HL-60 (cell line): ENCODE results near the gene TLL2.

Source experiments
- DNase-seq, 2 experiments: peaks; one replicate each; pipeline ENCODE4 v3.0.0-alpha.2; 2010 to 2020; ENCODE audit warnings: low read depth in 1 of 2, low spot score in 1 of 2
- H3K27ac ChIP-seq: fragments of 250-450 bp; sonication (Bioruptor Pico); replicated peaks from 2 replicates; pipeline ENCODE4 v1.5.1; 2020; ENCODE audit warnings: mild to moderate bottlenecking, moderate library complexity
- H3K27me3 ChIP-seq: fragments of 250-450 bp; sonication (Bioruptor Pico); 2 replicates; pipeline ENCODE4 v1.5.1; 2021; ENCODE audit warnings: mild to moderate bottlenecking, moderate library complexity; ENCODE audit not compliant: insufficient read depth, poor library complexity, severe bottlenecking
- H3K4me3 ChIP-seq: replicated peaks from 2 replicates; pipeline ENCODE4 v1.5.1; 2011; ENCODE audit warnings: mild to moderate bottlenecking, control low read depth, low read length; ENCODE audit not compliant: insufficient read depth
- GABPA ChIP-seq: IDR thresholded peaks from 2 replicates; pipeline ENCODE4 v1.6.1; 2012; ENCODE audit warnings: low read depth
- POLR2AphosphoS5 ChIP-seq: IDR thresholded peaks from 2 replicates; pipeline ENCODE4 v1.6.1; 2012; ENCODE audit warnings: low read depth
- REST ChIP-seq: IDR thresholded peaks from 2 replicates; pipeline ENCODE4 v1.6.1; 2012; ENCODE audit warnings: low read depth; ENCODE audit not compliant: insufficient replicate concordance
- SPI1 ChIP-seq: IDR thresholded peaks from 2 replicates; pipeline ENCODE4 v1.6.1; 2012; ENCODE audit warnings: low read depth, mild to moderate bottlenecking, borderline replicate concordance
- TF ChIP-seq, protein P1 (sequence below): IDR thresholded peaks from one replicate; pipeline ENCODE4 v1.5.1; 2011; ENCODE audit warnings: low read length, control low read depth, inconsistent platforms; ENCODE audit not compliant: insufficient read depth

The TLL2 gene

DNA sequence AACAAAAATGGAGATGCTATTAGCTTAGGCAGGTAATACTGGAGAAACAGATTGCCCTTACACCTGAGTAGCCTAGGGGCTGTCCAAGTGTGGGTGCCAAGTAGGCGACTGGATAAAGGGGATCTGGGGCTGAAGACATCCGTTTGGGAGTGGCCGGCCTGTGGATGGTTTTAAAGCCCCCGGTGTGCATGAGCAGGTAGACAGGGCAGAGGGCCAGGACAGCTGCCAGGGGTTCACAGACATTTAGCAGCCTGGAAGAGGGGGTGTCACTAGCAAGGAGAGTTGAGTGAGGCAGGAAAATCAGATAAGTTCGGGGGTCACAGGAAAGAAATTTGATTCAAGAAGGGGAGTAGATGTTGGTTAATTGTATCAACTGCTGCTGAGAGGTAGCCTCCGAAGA, 153.4 kb downstream of the TLL2 start:
- DNase-seq, result no peak
- Histone ChIP-seq H3K27ac (no peak overlapping the region), H3K27me3 (no peaks in the 10 kb centered on the region), H3K4me3 (no peak overlapping the region)
- TF ChIP-seq, protein P1, sequence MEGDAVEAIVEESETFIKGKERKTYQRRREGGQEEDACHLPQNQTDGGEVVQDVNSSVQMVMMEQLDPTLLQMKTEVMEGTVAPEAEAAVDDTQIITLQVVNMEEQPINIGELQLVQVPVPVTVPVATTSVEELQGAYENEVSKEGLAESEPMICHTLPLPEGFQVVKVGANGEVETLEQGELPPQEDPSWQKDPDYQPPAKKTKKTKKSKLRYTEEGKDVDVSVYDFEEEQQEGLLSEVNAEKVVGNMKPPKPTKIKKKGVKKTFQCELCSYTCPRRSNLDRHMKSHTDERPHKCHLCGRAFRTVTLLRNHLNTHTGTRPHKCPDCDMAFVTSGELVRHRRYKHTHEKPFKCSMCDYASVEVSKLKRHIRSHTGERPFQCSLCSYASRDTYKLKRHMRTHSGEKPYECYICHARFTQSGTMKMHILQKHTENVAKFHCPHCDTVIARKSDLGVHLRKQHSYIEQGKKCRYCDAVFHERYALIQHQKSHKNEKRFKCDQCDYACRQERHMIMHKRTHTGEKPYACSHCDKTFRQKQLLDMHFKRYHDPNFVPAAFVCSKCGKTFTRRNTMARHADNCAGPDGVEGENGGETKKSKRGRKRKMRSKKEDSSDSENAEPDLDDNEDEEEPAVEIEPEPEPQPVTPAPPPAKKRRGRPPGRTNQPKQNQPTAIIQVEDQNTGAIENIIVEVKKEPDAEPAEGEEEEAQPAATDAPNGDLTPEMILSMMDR, result no peak
- no peak for TF ChIP-seq SPI1
- TF ChIP-seq REST, result no peak
- no peak for TF ChIP-seq POLR2AphosphoS5

DNA sequence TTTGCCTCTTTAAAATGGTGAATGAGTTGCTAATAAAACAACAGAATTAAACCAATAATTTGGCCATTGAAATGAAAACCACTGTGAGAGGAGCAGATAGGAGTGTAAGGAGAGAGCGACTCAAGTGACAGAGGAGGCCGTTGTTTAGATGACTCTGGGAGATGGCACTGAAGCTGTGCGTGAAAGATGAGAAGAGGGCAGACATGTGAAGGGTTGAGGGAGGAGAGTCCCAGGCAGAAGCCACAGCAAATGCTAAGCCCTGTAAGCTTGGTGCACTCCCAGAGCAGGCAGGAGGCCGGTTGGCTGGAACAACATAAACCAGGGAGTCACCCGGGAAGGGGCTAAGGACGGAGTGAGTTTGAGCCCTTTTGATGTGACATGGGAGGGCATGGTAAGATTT, 154.1 kb downstream of the TLL2 start:
- Histone ChIP-seq H3K4me3 (no peak overlapping the region), H3K27ac (no peak overlapping the region), H3K27me3 (no peaks in the 10 kb centered on the region)
- TF ChIP-seq SPI1, result no peak
- no peak for TF ChIP-seq GABPA
- no peak for DNase-seq

- no peaks in the 10 kb centered on the region for H3K27me3 ChIP-seq
- H3K27ac ChIP-seq, result no peak within 1 kb of the TSS
- H3K4me3 ChIP-seq, result no peak within 1 kb of the TSS
- TF ChIP-seq, protein P1, result no peak
- TF ChIP-seq POLR2AphosphoS5 (no peak), REST (no peak), SPI1 (no peak), GABPA (no peak)
- DNase-seq, result no peak
These were observed 154.7 kb downstream of the TLL2 start, which contains the start of gene OPALIN for GRCh38 chr10:96358851-96359540. Gene OPALIN, minus strand, starts transcription at chr10:96359002. Its CDS starts 106 bp downstream, at chr10:96358896.

- TF ChIP-seq, protein P1, result no peak
- no peak for TF ChIP-seq SPI1
- no peak for TF ChIP-seq POLR2AphosphoS5
- no peak for TF ChIP-seq GABPA
- no peak for TF ChIP-seq REST
- no peak for DNase-seq
- no peak overlapping the region for H3K4me3 ChIP-seq
- no peak overlapping the region for H3K27ac ChIP-seq
- H3K27me3 ChIP-seq, result no peaks in the 10 kb centered on the region
These were observed 156.6 kb downstream of the TLL2 start for GRCh38 chr10:96357038-96357620.
